Tibial nerve (tissue), 4 donors: ENCODE results near the gene TMEM174.

ENCODE experiments used
- EP300 ChIP-seq, 2 donors: sonication (generic); formaldehyde crosslinking; IDR thresholded peaks; one replicate each; pipeline ENCODE4 v1.6.1; 2017; ENCODE audit warnings: antibody characterized with exemption in 2 of 2, mild to moderate bottlenecking in 1 of 2
- POLR2A ChIP-seq, 2 donors: fragments of 450-650 bp; IDR thresholded peaks; one replicate each; pipeline ENCODE4 v1.6.1; 2017; ENCODE audit warnings: antibody characterized with exemption in 2 of 2, mild to moderate bottlenecking in 2 of 2, moderate library complexity in 2 of 2
- TF ChIP-seq, protein P1 (sequence below), 5 experiments: fragments of 200-600 bp in 3 of 5; fragments of 450-650 bp in 2 of 5; sonication (generic) in 3 of 5; IDR thresholded peaks; one replicate each; pipeline ENCODE4 v1.5.1; 2016 to 2019; ENCODE audit warnings: antibody characterized with exemption in 5 of 5, mild to moderate bottlenecking in 3 of 5, moderate library complexity in 2 of 5

- TF ChIP-seq, protein P1, sequence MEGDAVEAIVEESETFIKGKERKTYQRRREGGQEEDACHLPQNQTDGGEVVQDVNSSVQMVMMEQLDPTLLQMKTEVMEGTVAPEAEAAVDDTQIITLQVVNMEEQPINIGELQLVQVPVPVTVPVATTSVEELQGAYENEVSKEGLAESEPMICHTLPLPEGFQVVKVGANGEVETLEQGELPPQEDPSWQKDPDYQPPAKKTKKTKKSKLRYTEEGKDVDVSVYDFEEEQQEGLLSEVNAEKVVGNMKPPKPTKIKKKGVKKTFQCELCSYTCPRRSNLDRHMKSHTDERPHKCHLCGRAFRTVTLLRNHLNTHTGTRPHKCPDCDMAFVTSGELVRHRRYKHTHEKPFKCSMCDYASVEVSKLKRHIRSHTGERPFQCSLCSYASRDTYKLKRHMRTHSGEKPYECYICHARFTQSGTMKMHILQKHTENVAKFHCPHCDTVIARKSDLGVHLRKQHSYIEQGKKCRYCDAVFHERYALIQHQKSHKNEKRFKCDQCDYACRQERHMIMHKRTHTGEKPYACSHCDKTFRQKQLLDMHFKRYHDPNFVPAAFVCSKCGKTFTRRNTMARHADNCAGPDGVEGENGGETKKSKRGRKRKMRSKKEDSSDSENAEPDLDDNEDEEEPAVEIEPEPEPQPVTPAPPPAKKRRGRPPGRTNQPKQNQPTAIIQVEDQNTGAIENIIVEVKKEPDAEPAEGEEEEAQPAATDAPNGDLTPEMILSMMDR (IDR thresholded peaks at IDR 0.05): no peak
- no peak for TF ChIP-seq POLR2A (IDR thresholded peaks at IDR 0.05)
- TF ChIP-seq EP300 (IDR thresholded peaks at IDR 0.05): no peak
Observed at GRCh38 chr5:73192370-73192769, 19.4 kb downstream of the TMEM174 start.
